Central memory CD8-positive, alpha-beta T cell (primary cell): ENCODE results near the gene BLOC1S2.
A peak's percentile ranks its signal among the peaks of the same experiment; 100 is the strongest.
"Not testable (repeated sequence)": the region's sequence is repeated elsewhere in the genome, so short reads cannot be mapped to it uniquely, and the experiment has no call there.

Experiments used
- ATAC-seq: fragments of 150-1000 bp; cut with Tn5 transposase; replicated peaks from 2 replicates; pipeline ENCODE4 v1.10.0; 2022; ENCODE audit warnings: mild to moderate bottlenecking, moderate FRiP score, moderate number of reproducible peaks; ENCODE audit not compliant: poor library complexity, severe bottlenecking; ENCODE audit errors: extremely low read depth
- DNase-seq, 2 donors: peaks; one replicate each; pipeline ENCODE4 v3.0.0; 2021; ENCODE audit warnings: low spot score in 2 of 2
- H3K27ac Mint-ChIP-seq: one replicate; pipeline ENCODE4 v1.8.0; 2022; ENCODE audit warnings: low read depth, mild to moderate bottlenecking, moderate library complexity, mixed read lengths
- H3K27me3 Mint-ChIP-seq: one replicate; pipeline ENCODE4 v1.8.0; 2022; ENCODE audit warnings: mixed read lengths
- H3K36me3 Mint-ChIP-seq: one replicate; pipeline ENCODE4 v1.8.0; 2022; ENCODE audit warnings: mild to moderate bottlenecking, moderate library complexity, mixed read lengths; ENCODE audit not compliant: insufficient read depth
- H3K4me1 Mint-ChIP-seq: one replicate; pipeline ENCODE4 v1.8.0; 2022; ENCODE audit warnings: mixed read lengths
- H3K4me3 Mint-ChIP-seq: one replicate; pipeline ENCODE4 v1.8.0; 2022; ENCODE audit warnings: mild to moderate bottlenecking, moderate library complexity, mixed read lengths
- H3K9me3 Mint-ChIP-seq: one replicate; pipeline ENCODE4 v1.8.0; 2022; ENCODE audit warnings: mixed read lengths

Gene BLOC1S2

GRCh38 chr10:100282907-100283306 lies 3.6 kb downstream of the BLOC1S2 start:
- DNase-seq (no peak), ATAC-seq (no peak)
- H3K4me3 Mint-ChIP-seq, result no peak overlapping the region

GRCh38 chr10:100276971-100277370 lies 9.5 kb downstream of the BLOC1S2 start:
- peaks cover 34% of the 10 kb centered on the region for H3K36me3 Mint-ChIP-seq

More at GRCh38 chr10:100282907-100283306, 3.6 kb downstream of the BLOC1S2 start:
- H3K27ac Mint-ChIP-seq, result no peak overlapping the region
- no peaks in the 10 kb centered on the region for H3K9me3 Mint-ChIP-seq
- peaks cover 20% of the 10 kb centered on the region for H3K4me1 Mint-ChIP-seq
- no peaks in the 10 kb centered on the region for H3K27me3 Mint-ChIP-seq
- peaks cover 42% of the 10 kb centered on the region for H3K36me3 Mint-ChIP-seq

GRCh38 chr10:100267239-100268104 lies 19.0 kb downstream of the BLOC1S2 start, which contains the start of gene CWF19L1:
Gene CWF19L1 (minus strand): TSS chr10:100267638. CDS start chr10:100267593, 45 bp downstream.
- H3K27me3 Mint-ChIP-seq, result no peaks in the 10 kb centered on the region
- no peaks in the 10 kb centered on the region for H3K9me3 Mint-ChIP-seq
- peak within 1 kb of the TSS; percentile 99 for H3K4me3 Mint-ChIP-seq
- DNase-seq (peak; percentile 46 to 60), ATAC-seq (peak; percentile 81)
- H3K27ac Mint-ChIP-seq, result peak within 1 kb of the TSS; percentile 98
- H3K36me3 Mint-ChIP-seq, result peaks cover 10% of the 10 kb centered on the region
- H3K4me1 Mint-ChIP-seq, result peaks cover 25% of the 10 kb centered on the region

More at GRCh38 chr10:100276971-100277370, 9.5 kb downstream of the BLOC1S2 start:
- not testable (repeated sequence) for H3K9me3 Mint-ChIP-seq, H3K4me1 Mint-ChIP-seq, H3K27ac Mint-ChIP-seq, H3K27me3 Mint-ChIP-seq, ATAC-seq, H3K4me3 Mint-ChIP-seq, DNase-seq

GRCh38 chr10:100265821-100266485 lies 20.5 kb downstream of the BLOC1S2 start:
- ATAC-seq, result no peak
- peaks cover 16% of the 10 kb centered on the region for H3K36me3 Mint-ChIP-seq
- no peak for DNase-seq
- H3K9me3 Mint-ChIP-seq, result no peaks in the 10 kb centered on the region
- H3K4me3 Mint-ChIP-seq, result peak overlapping the region; percentile 99
- no peaks in the 10 kb centered on the region for H3K27me3 Mint-ChIP-seq
- no peak overlapping the region for H3K27ac Mint-ChIP-seq
- H3K4me1 Mint-ChIP-seq, result peaks cover 36% of the 10 kb centered on the region

GRCh38 chr10:100254191-100254590 lies 32.3 kb downstream of the BLOC1S2 start:
- H3K27ac Mint-ChIP-seq, result no peak overlapping the region
- H3K36me3 Mint-ChIP-seq, result peaks cover 83% of the 10 kb centered on the region
- DNase-seq (no peak), ATAC-seq (no peak)
- peaks cover 20% of the 10 kb centered on the region for H3K4me1 Mint-ChIP-seq
- no peak overlapping the region for H3K4me3 Mint-ChIP-seq
- H3K9me3 Mint-ChIP-seq, result no peaks in the 10 kb centered on the region
- no peaks in the 10 kb centered on the region for H3K27me3 Mint-ChIP-seq

- Mint-ChIP-seq H3K4me3 (no peak overlapping the region), H3K36me3 (peaks cover 85% of the 10 kb centered on the region), H3K4me1 (peaks cover 13% of the 10 kb centered on the region), H3K27ac (no peak overlapping the region), H3K27me3 (no peaks in the 10 kb centered on the region), H3K9me3 (no peaks in the 10 kb centered on the region)
- ATAC-seq (no peak), DNase-seq (no peak)
These were observed 33.4 kb downstream of the BLOC1S2 start for GRCh38 chr10:100253041-100253440.

GRCh38 chr10:100248820-100249219 lies 37.7 kb downstream of the BLOC1S2 start:
- Mint-ChIP-seq H3K9me3 (no peaks in the 10 kb centered on the region), H3K4me3 (no peak overlapping the region), H3K27me3 (no peaks in the 10 kb centered on the region), H3K27ac (no peak overlapping the region), H3K36me3 (peaks cover 69% of the 10 kb centered on the region), H3K4me1 (no peaks in the 10 kb centered on the region)
- ATAC-seq (no peak), DNase-seq (no peak)

GRCh38 chr10:100245484-100246220 lies 40.8 kb downstream of the BLOC1S2 start:
- Mint-ChIP-seq H3K4me3 (no peak overlapping the region), H3K9me3 (no peaks in the 10 kb centered on the region), H3K27ac (no peak overlapping the region), H3K27me3 (no peaks in the 10 kb centered on the region), H3K36me3 (peaks cover 54% of the 10 kb centered on the region), H3K4me1 (no peaks in the 10 kb centered on the region)
- DNase-seq, result no peak
- ATAC-seq, result no peak

- DNase-seq (no peak), ATAC-seq (no peak)
- H3K4me1 Mint-ChIP-seq, result no peaks in the 10 kb centered on the region
- no peaks in the 10 kb centered on the region for H3K27me3 Mint-ChIP-seq
- no peak overlapping the region for H3K27ac Mint-ChIP-seq
- H3K4me3 Mint-ChIP-seq, result no peak overlapping the region
- H3K36me3 Mint-ChIP-seq, result peaks cover 57% of the 10 kb centered on the region
- no peaks in the 10 kb centered on the region for H3K9me3 Mint-ChIP-seq
These were observed 46.6 kb downstream of the BLOC1S2 start for GRCh38 chr10:100239851-100240250.

GRCh38 chr10:100238429-100238828 lies 48.1 kb downstream of the BLOC1S2 start:
- Mint-ChIP-seq H3K27ac (no peak overlapping the region), H3K4me1 (no peaks in the 10 kb centered on the region), H3K36me3 (peaks cover 55% of the 10 kb centered on the region), H3K9me3 (no peaks in the 10 kb centered on the region), H3K27me3 (no peaks in the 10 kb centered on the region), H3K4me3 (no peak overlapping the region)
- ATAC-seq (no peak), DNase-seq (no peak)

GRCh38 chr10:100232101-100232500 lies 54.4 kb downstream of the BLOC1S2 start:
- no peak for DNase-seq
- H3K9me3 Mint-ChIP-seq, result no peaks in the 10 kb centered on the region
- H3K4me1 Mint-ChIP-seq, result peaks cover 25% of the 10 kb centered on the region
- ATAC-seq, result no peak
- H3K27me3 Mint-ChIP-seq, result no peaks in the 10 kb centered on the region
- peaks cover 57% of the 10 kb centered on the region for H3K36me3 Mint-ChIP-seq
- H3K4me3 Mint-ChIP-seq, result no peak overlapping the region
- H3K27ac Mint-ChIP-seq, result no peak overlapping the region

GRCh38 chr10:100229819-100230422 lies 56.6 kb downstream of the BLOC1S2 start:
- DNase-seq (no peak), ATAC-seq (no peak)
- peaks cover 33% of the 10 kb centered on the region for H3K4me1 Mint-ChIP-seq
- H3K9me3 Mint-ChIP-seq, result no peaks in the 10 kb centered on the region
- peak overlapping the region; percentile 83 for H3K4me3 Mint-ChIP-seq
- H3K27me3 Mint-ChIP-seq, result no peaks in the 10 kb centered on the region
- H3K27ac Mint-ChIP-seq, result peak overlapping the region; percentile 77
- peaks cover 45% of the 10 kb centered on the region for H3K36me3 Mint-ChIP-seq
